Inflammatory macrophage treated with lipopolysaccharide for 1 hour (primary cell): Measurements from ENCODE around the gene ADAMTS15.

Source experiments
- DNase-seq, 2 donors: peaks; one replicate each; pipeline ENCODE4 v3.0.0-alpha.2; 2020 to 2022

ADAMTS15 gene

GRCh38 chr11:130464291-130464812 lies 15.9 kb downstream of the ADAMTS15 start:
- DNase-seq = no peak

GRCh38 chr11:130465263-130465662 lies 16.8 kb downstream of the ADAMTS15 start:
- DNase-seq = peak in 1 of 2 donors; percentile 4

- no peak for DNase-seq
Measured at GRCh38 chr11:130467116-130467900, 18.9 kb downstream of the ADAMTS15 start.

- DNase-seq = no peak
Measured at GRCh38 chr11:130469181-130469580, 20.7 kb downstream of the ADAMTS15 start.

GRCh38 chr11:130470832-130471706 lies 22.6 kb downstream of the ADAMTS15 start:
- DNase-seq = no peak

GRCh38 chr11:130471731-130472433 lies 23.4 kb downstream of the ADAMTS15 start:
- no peak for DNase-seq

- no peak for DNase-seq
Measured at GRCh38 chr11:130472434-130472961, 24.1 kb downstream of the ADAMTS15 start.

- DNase-seq = no peak
Measured at GRCh38 chr11:130473056-130473794, 24.8 kb downstream of the ADAMTS15 start.

GRCh38 chr11:130473795-130474377 lies 25.4 kb downstream of the ADAMTS15 start:
- DNase-seq = no peak

GRCh38 chr11:130474637-130475400 lies 26.4 kb downstream of the ADAMTS15 start:
- DNase-seq = no peak

GRCh38 chr11:130475426-130476053 lies 27.1 kb downstream of the ADAMTS15 start:
- DNase-seq = no peak

- no peak for DNase-seq
Measured at GRCh38 chr11:130476200-130476921, 27.9 kb downstream of the ADAMTS15 start.

GRCh38 chr11:130476922-130477491 lies 28.6 kb downstream of the ADAMTS15 start:
- no peak for DNase-seq

- DNase-seq = no peak
Measured at GRCh38 chr11:130477586-130478203, 29.2 kb downstream of the ADAMTS15 start.

GRCh38 chr11:130478204-130478701 lies 29.8 kb downstream of the ADAMTS15 start:
- DNase-seq = no peak

GRCh38 chr11:130478881-130479280 lies 30.4 kb downstream of the ADAMTS15 start:
- DNase-seq = no peak

- no peak for DNase-seq
Measured at GRCh38 chr11:130480186-130480585, 31.7 kb downstream of the ADAMTS15 start.

GRCh38 chr11:130480711-130481140 lies 32.3 kb downstream of the ADAMTS15 start:
- DNase-seq = no peak
